IMR-90 (cell line): Measurements from ENCODE around the gene CDK6. TPM values are rescaled to one million over a fixed set of nuclear protein-coding genes. Genes with fewer than 3 reads are reported as not detected.

Experiments used
- ATAC-seq: fragments of 200-7000 bp; cut with Tn5 transposase; 2 replicates; pipeline ENCODE4 v1.9.1; 2020; ENCODE audit warnings: low read depth, mild to moderate bottlenecking, moderate library complexity
- BruUV-seq: library from RNA; stranded (reverse); fragments of 400-500 nt; replicated peaks from 2 replicates; lab custom pipeline; 2021; lab: Mats Ljungman, UMichigan
- CTCF ChIA-PET: fragments of 300-600 bp; formaldehyde crosslinking; extraction: SDS; loops from one replicate; lab custom pipeline; 2021; ENCODE audit warnings: antibody characterized with exemption; lab: Yijun Ruan, JAX
- POLR2A ChIA-PET: fragments of 300-600 bp; sonication (Branson Sonifier 250); formaldehyde crosslinking; loops from one replicate; lab custom pipeline; 2022; ENCODE audit warnings: antibody characterized with exemption; ENCODE audit not compliant: unreplicated experiment; lab: Charles Lee
- DNase-seq: peaks from one replicate; pipeline ENCODE4 v3.0.0; 2013
- H2AFZ ChIP-seq: replicated peaks from 2 replicates; pipeline ENCODE3; 2013; ENCODE audit warnings: low read length, mild to moderate bottlenecking; ENCODE audit not compliant: poor library complexity
- H2AK5ac ChIP-seq: 2 replicates; pipeline ENCODE4 v1.6.1; 2013; ENCODE audit warnings: low read depth, low read length, inconsistent platforms
- H2AK9ac ChIP-seq: replicated peaks from 2 replicates; pipeline ENCODE3; 2013; ENCODE audit warnings: mild to moderate bottlenecking, low read depth, low read length, moderate library complexity; ENCODE audit not compliant: poor library complexity
- H2BK120ac ChIP-seq: 2 replicates; pipeline ENCODE4 v1.6.1; 2013; ENCODE audit warnings: low read depth, low read length, inconsistent platforms
- H2BK15ac ChIP-seq: 3 replicates; pipeline ENCODE4 v1.6.1; 2013; ENCODE audit warnings: low read depth, low read length, inconsistent platforms
- H2BK20ac ChIP-seq: 2 replicates; pipeline ENCODE4 v1.6.1; 2013; ENCODE audit warnings: low read depth, mild to moderate bottlenecking, inconsistent platforms, low read length, moderate library complexity
- H2BK5ac ChIP-seq: 2 replicates; pipeline ENCODE4 v1.6.1; 2013; ENCODE audit warnings: mild to moderate bottlenecking, low read depth, low read length, inconsistent platforms; ENCODE audit not compliant: poor library complexity, severe bottlenecking
- H3K14ac ChIP-seq: replicated peaks from 2 replicates; pipeline ENCODE4 v1.6.1; 2013; ENCODE audit warnings: low read depth, low read length, inconsistent platforms
- H3K18ac ChIP-seq: 2 replicates; pipeline ENCODE4 v1.6.1; 2013; ENCODE audit warnings: low read depth, low read length, control low read depth
- H3K23ac ChIP-seq: 2 replicates; pipeline ENCODE4 v1.6.1; 2013; ENCODE audit warnings: low read depth, low read length, inconsistent platforms
- H3K27ac ChIP-seq: 2 replicates; pipeline ENCODE4 v1.5.1; 2013; ENCODE audit warnings: mild to moderate bottlenecking, control low read depth, low read length; ENCODE audit not compliant: insufficient read depth
- H3K27me3 ChIP-seq: 2 replicates; pipeline ENCODE4 v1.6.1; 2013; ENCODE audit warnings: low read length; ENCODE audit not compliant: control insufficient read depth, insufficient read depth
- H3K36me3 ChIP-seq: 2 replicates; pipeline ENCODE4 v1.6.1; 2013; ENCODE audit warnings: low read length, mixed read lengths; ENCODE audit not compliant: control insufficient read depth, insufficient read depth
- H3K4ac ChIP-seq: 2 replicates; pipeline ENCODE4 v1.6.1; 2013; ENCODE audit warnings: low read depth, low read length, inconsistent platforms
- H3K4me1 ChIP-seq: 2 replicates; pipeline ENCODE4 v1.6.1; 2013; ENCODE audit warnings: low read length, mixed read lengths; ENCODE audit not compliant: control insufficient read depth, insufficient read depth
- H3K4me2 ChIP-seq: 2 replicates; pipeline ENCODE4 v1.6.1; 2013; ENCODE audit warnings: low read depth, mild to moderate bottlenecking, control low read depth, low read length, moderate library complexity
- H3K4me3 ChIP-seq: 2 replicates; pipeline ENCODE4 v1.5.1; 2013; ENCODE audit warnings: low read depth, mild to moderate bottlenecking, control low read depth, low read length, moderate library complexity; ENCODE audit not compliant: insufficient read depth
- H3K56ac ChIP-seq: 2 replicates; pipeline ENCODE4 v1.6.1; 2013; ENCODE audit warnings: low read length, inconsistent platforms; ENCODE audit not compliant: insufficient read depth; ENCODE audit errors: extremely low read depth
- H3K79me1 ChIP-seq, 2 experiments: 2 replicates each; pipeline ENCODE4 v1.6.1; 2013; ENCODE audit warnings: low read length in 2 of 2, inconsistent platforms in 1 of 2, low read depth in 1 of 2
- H3K9ac ChIP-seq: 2 replicates; pipeline ENCODE4 v1.6.1; 2013; ENCODE audit warnings: low read depth, low read length, control low read depth
- H3K9me1 ChIP-seq: 2 replicates; pipeline ENCODE4 v1.6.1; 2013; ENCODE audit warnings: low read length, inconsistent platforms; ENCODE audit not compliant: insufficient read depth
- H3K9me3 ChIP-seq: 2 replicates; pipeline ENCODE4 v1.6.1; 2013; ENCODE audit warnings: low read length; ENCODE audit not compliant: control insufficient read depth, insufficient read depth
- H4K20me1 ChIP-seq: 2 replicates; pipeline ENCODE4 v1.6.1; 2013; ENCODE audit warnings: low read length, inconsistent platforms; ENCODE audit not compliant: insufficient read depth
- H4K5ac ChIP-seq: 2 replicates; pipeline ENCODE4 v1.6.1; 2013; ENCODE audit warnings: mild to moderate bottlenecking, low read depth, low read length, control low read depth
- H4K8ac ChIP-seq, 2 experiments: 2 replicates each; pipeline ENCODE4 v1.6.1; 2013; ENCODE audit warnings: low read depth in 2 of 2, low read length in 2 of 2, control low read depth in 1 of 2, inconsistent platforms in 1 of 2
- H4K91ac ChIP-seq: 2 replicates; pipeline ENCODE4 v1.6.1; 2013; ENCODE audit warnings: low read depth, low read length, inconsistent platforms; ENCODE audit not compliant: insufficient read depth
- CEBPB ChIP-seq: IDR thresholded peaks from 2 replicates; pipeline ENCODE4 v1.6.1; 2012; ENCODE audit warnings: low read depth, low read length, improper control_type of control experiment
- MAFK ChIP-seq: IDR thresholded peaks from 2 replicates; pipeline ENCODE4 v1.6.1; 2012; ENCODE audit warnings: low read depth, low read length, improper control_type of control experiment
- WGBS, 2 experiments: methylation state at CpG; one replicate each; pipeline versions ENCODE4 v1.1.5 to v1.1.7; 2013; ENCODE audit warnings: missing lambda C conversion rate in 2 of 2; ENCODE audit not compliant: insufficient read length in 1 of 2; ENCODE audit errors: extremely low coverage in 2 of 2; 5-methylcytosine and 5-hydroxymethylcytosine counted together
- dilution Hi-C: fragments of 300-500 bp; cut with HindIII; formaldehyde crosslinking; loops from one replicate; pipeline ENCODE4 v1.14.3; 2018; ENCODE audit warnings: low sequenced_read_pairs; ENCODE audit not compliant: unreplicated experiment
- in situ Hi-C: fragments of 300-500 bp; cut with MboI; formaldehyde crosslinking; loops from 3 replicates; pipeline ENCODE4 v1.14.3; 2019; ENCODE audit warnings: low sequenced_read_pairs, inconsistent platforms, mixed read lengths
- intact Hi-C: fragments of 100-400 bp; cut with micrococcal nuclease; formaldehyde crosslinking; loops from 2 replicates; pipeline ENCODE4 v1.10.0; 2022
- polyA plus RNA-seq, 3 experiments: library from polyadenylated mRNA; depleted of rRNA; stranded (reverse); fragments of >200 nt; gene quantifications; 2 replicates each; pipeline ENCODE4 v1.2.3, GENCODE V29; 2012; ENCODE audit warnings: low replicate concordance in 1 of 3
- total RNA-seq: library from RNA; depleted of rRNA; stranded (reverse); fragments of >200 nt; gene quantifications from 2 replicates; pipeline ENCODE4 v1.2.3, GENCODE V29; 2012

Gene CDK6
- total and polyA plus RNA-seq, 2 of the 4 experiments (the other 2 are of a cell fraction) = 21.5 to 195 TPM

DNA sequence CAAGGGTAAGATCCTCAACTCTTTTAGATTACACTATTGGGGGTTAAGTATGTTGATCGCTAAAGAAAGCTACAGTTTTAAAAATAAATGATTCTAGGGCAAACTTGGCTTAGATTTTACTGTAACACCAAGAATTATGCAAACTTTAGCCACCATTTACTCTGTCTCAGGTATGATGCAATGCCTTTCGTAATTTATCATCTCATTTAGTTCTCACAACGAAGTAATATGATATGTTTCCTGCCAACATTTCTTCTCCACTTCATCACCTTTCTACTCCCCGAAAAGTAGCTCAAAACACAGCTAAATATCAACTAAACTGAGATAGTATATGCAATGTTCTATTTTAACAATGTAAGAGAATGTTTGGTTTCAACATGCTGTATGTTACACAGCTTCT lies 267.2 kb downstream of the CDK6 start:
- Histone ChIP-seq H3K18ac (no peak overlapping the region), H3K4me1 (no peaks in the 10 kb centered on the region), H3K4me3 (no peak overlapping the region), H3K27me3 (no peaks in the 10 kb centered on the region), H4K8ac (no peak overlapping the region), H3K27ac (no peak overlapping the region), H3K9me3 (no peaks in the 10 kb centered on the region), H4K91ac (no peak overlapping the region), H3K36me3 (peaks cover 19% of the 10 kb centered on the region), H3K79me1 (peaks cover 8 to 26% of the 10 kb centered on the region in 2 experiments), H4K20me1 (no peaks in the 10 kb centered on the region), H3K4ac (no peak overlapping the region), H3K56ac (no peak overlapping the region), H2BK15ac (no peak overlapping the region), H3K23ac (no peak overlapping the region), H2BK20ac (no peak overlapping the region), H3K4me2 (no peak overlapping the region), H3K9me1 (no peaks in the 10 kb centered on the region), H2AK5ac (no peak overlapping the region), H2AK9ac (no peak overlapping the region), H2BK5ac (no peak overlapping the region), H2BK120ac (no peak overlapping the region), H3K9ac (no peak overlapping the region), H3K14ac (no peak overlapping the region), H2AFZ (no peak overlapping the region), H4K5ac (no peak overlapping the region)
- ATAC-seq (no peak), DNase-seq (peak; percentile 29)
- in situ Hi-C loops = no loop called here
- POLR2A ChIA-PET = no interaction called here
- BruUV-seq = no TSS peak
- CTCF ChIA-PET = interaction anchor here (1.0 kb wide), 1 partner anchor 20 kb away, joined by 4 read pairs; no protein-coding TSS in a partner anchor
- no CpG with 5 or more reads among the region's 4 CpGs for WGBS, 2 experiments
- dilution Hi-C loops = no loop called here
- intact Hi-C loops = no loop called here
- TF ChIP-seq CEBPB = peak; percentile 89
- no peak for TF ChIP-seq MAFK
